Tibial artery (tissue), 4 donors: ENCODE results near the gene SUOX.
"Not testable (repeated sequence)": the region's sequence is repeated elsewhere in the genome, so short reads cannot be mapped to it uniquely, and the experiment has no call there.

Experiments used
- DNase-seq, 2 donors: peaks; one replicate each; pipeline ENCODE4 v3.0.0-alpha.2; 2019
- H3K27ac ChIP-seq, 2 donors: fragments of 200-600 bp; sonication (generic) in 1 of 2; 1 replicate in 1 of 2; 2 replicates in 1 of 2; pipeline ENCODE4 v1.5.1; 2018 to 2019; ENCODE audit warnings: mild to moderate bottlenecking in 1 of 2
- H3K27me3 ChIP-seq, 2 donors: fragments of 200-600 bp; sonication (generic) in 1 of 2; one replicate each; pipeline versions ENCODE4 v1.5.1 to v1.6.0; 2016 to 2019
- H3K36me3 ChIP-seq, 3 donors: fragments of 200-600 bp; sonication (generic) in 2 of 3; one replicate each; pipeline ENCODE4 v1.5.1; 2016 to 2019; ENCODE audit warnings: mild to moderate bottlenecking in 2 of 3
- H3K4me1 ChIP-seq, 4 donors: fragments of 200-600 bp; sonication (generic) in 2 of 4; 1 replicate in 3 of 4; 2 replicates in 1 of 4; pipeline ENCODE4 v1.5.1; 2016 to 2019
- H3K4me3 ChIP-seq, 2 donors: fragments of 200-600 bp; sonication (generic) in 1 of 2; 1 replicate in 1 of 2; 2 replicates in 1 of 2; pipeline ENCODE4 v1.5.1; 2018 to 2019; ENCODE audit warnings: mild to moderate bottlenecking in 2 of 2
- H3K9me3 ChIP-seq, 3 donors: fragments of 200-600 bp; sonication (generic) in 1 of 3; one replicate each; pipeline ENCODE4 v1.5.1; 2016 to 2019
- intact Hi-C: fragments of 100-400 bp; cut with DNase I; formaldehyde crosslinking; loops from one replicate; pipeline ENCODE4 v1.15.0; 2023; ENCODE audit warnings: low total_unique reads
- TF ChIP-seq, protein P1 (sequence below), 2 experiments: fragments of 200-600 bp in 1 of 2; fragments of 450-650 bp in 1 of 2; IDR thresholded peaks; one replicate each; pipeline ENCODE4 v1.5.1; 2017 to 2019; ENCODE audit warnings: antibody characterized with exemption in 2 of 2, mild to moderate bottlenecking in 1 of 2, moderate library complexity in 1 of 2

The SUOX gene

GRCh38 chr12:55985341-55985740, 11.7 kb upstream of the SUOX start:
- peaks cover 37 to 85% (median 73%) of the 10 kb centered on the region in 3 donors for H3K36me3 ChIP-seq
- intact Hi-C loops = no loop called here
- TF ChIP-seq, protein P1, sequence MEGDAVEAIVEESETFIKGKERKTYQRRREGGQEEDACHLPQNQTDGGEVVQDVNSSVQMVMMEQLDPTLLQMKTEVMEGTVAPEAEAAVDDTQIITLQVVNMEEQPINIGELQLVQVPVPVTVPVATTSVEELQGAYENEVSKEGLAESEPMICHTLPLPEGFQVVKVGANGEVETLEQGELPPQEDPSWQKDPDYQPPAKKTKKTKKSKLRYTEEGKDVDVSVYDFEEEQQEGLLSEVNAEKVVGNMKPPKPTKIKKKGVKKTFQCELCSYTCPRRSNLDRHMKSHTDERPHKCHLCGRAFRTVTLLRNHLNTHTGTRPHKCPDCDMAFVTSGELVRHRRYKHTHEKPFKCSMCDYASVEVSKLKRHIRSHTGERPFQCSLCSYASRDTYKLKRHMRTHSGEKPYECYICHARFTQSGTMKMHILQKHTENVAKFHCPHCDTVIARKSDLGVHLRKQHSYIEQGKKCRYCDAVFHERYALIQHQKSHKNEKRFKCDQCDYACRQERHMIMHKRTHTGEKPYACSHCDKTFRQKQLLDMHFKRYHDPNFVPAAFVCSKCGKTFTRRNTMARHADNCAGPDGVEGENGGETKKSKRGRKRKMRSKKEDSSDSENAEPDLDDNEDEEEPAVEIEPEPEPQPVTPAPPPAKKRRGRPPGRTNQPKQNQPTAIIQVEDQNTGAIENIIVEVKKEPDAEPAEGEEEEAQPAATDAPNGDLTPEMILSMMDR (IDR thresholded peaks at IDR 0.05) = no peak

GRCh38 chr12:55985976-55986375, 11.1 kb upstream of the SUOX start:
- H3K9me3 ChIP-seq, H3K4me3 ChIP-seq, DNase-seq, H3K27ac ChIP-seq, H3K4me1 ChIP-seq, H3K27me3 ChIP-seq, intact Hi-C loops: not testable (repeated sequence)
- H3K36me3 ChIP-seq = peaks cover 43 to 85% (median 74%) of the 10 kb centered on the region in 3 donors

More at GRCh38 chr12:55985341-55985740, 11.7 kb upstream of the SUOX start:
- DNase-seq = no peak
- no peaks in the 10 kb centered on the region for H3K27me3 ChIP-seq
- H3K27ac ChIP-seq = no peak overlapping the region
- no peaks in the 10 kb centered on the region for H3K9me3 ChIP-seq
- no peaks in the 10 kb centered on the region for H3K4me1 ChIP-seq
- H3K4me3 ChIP-seq = no peak overlapping the region

GRCh38 chr12:55991110-55991509, 6.0 kb upstream of the SUOX start:
- H3K36me3 ChIP-seq = peaks cover 70 to 91% (median 89%) of the 10 kb centered on the region in 3 donors

GRCh38 chr12:55993230-55993853, 3.7 kb upstream of the SUOX start:
- Histone ChIP-seq H3K27me3 (no peaks in the 10 kb centered on the region), H3K27ac (no peak overlapping the region), H3K9me3 (no peaks in the 10 kb centered on the region), H3K4me1 (peaks cover 0 to 12% (median 9%) of the 10 kb centered on the region in 4 donors), H3K36me3 (peaks cover 50 to 69% (median 67%) of the 10 kb centered on the region in 3 donors), H3K4me3 (no peak overlapping the region)
- TF ChIP-seq, protein P1 (IDR thresholded peaks at IDR 0.05) = no peak
- intact Hi-C loops = loop anchor here (5.0 to 10.0 kb wide), 2 partner anchors 34 to 111 kb away; partner anchors contain the start of gene PA2G4
- no peak for DNase-seq

More at GRCh38 chr12:55991110-55991509, 6.0 kb upstream of the SUOX start:
- no peaks in the 10 kb centered on the region for H3K4me1 ChIP-seq
- H3K27me3 ChIP-seq = no peaks in the 10 kb centered on the region
- H3K4me3 ChIP-seq = no peak overlapping the region
- TF ChIP-seq, protein P1 (IDR thresholded peaks at IDR 0.05) = no peak
- intact Hi-C loops = loop anchor here (5.0 to 10.0 kb wide), 2 partner anchors 36 to 114 kb away; partner anchors contain the start of gene PA2G4
- H3K27ac ChIP-seq = no peak overlapping the region
- no peaks in the 10 kb centered on the region for H3K9me3 ChIP-seq
- DNase-seq = no peak

DNA sequence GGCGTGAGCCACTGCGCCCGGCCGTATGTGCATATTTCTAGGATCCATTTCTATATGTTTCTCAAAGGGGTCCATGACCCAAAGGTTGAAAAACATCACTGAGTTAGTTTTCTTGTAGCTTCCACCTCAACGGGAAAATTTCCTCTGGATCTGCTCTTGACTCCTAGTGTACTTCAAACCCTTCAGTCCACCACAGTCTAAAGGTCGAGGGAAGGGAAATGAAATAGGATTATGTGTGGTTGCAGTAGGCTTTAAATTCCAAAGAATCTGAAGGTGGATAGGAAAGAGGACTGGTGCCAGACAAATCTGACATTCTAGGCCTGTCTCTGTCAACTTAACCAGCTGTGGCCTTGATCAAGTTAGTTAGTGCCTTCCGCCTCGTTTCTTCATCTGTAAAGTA, 1.7 kb upstream of the SUOX start:
- Histone ChIP-seq H3K27me3 (no peaks in the 10 kb centered on the region), H3K9me3 (no peaks in the 10 kb centered on the region), H3K27ac (no peak overlapping the region), H3K4me1 (peaks cover 0 to 14% (median 9%) of the 10 kb centered on the region in 4 donors), H3K4me3 (no peak overlapping the region), H3K36me3 (peaks cover 34 to 60% (median 51%) of the 10 kb centered on the region in 3 donors)
- intact Hi-C loops = loop anchor here (5.0 to 10.0 kb wide), 2 partner anchors 47 to 109 kb away; partner anchors contain the start of genes PA2G4 and RPS26
- no peak for DNase-seq
- TF ChIP-seq, protein P1 (IDR thresholded peaks at IDR 0.05) = no peak

DNA sequence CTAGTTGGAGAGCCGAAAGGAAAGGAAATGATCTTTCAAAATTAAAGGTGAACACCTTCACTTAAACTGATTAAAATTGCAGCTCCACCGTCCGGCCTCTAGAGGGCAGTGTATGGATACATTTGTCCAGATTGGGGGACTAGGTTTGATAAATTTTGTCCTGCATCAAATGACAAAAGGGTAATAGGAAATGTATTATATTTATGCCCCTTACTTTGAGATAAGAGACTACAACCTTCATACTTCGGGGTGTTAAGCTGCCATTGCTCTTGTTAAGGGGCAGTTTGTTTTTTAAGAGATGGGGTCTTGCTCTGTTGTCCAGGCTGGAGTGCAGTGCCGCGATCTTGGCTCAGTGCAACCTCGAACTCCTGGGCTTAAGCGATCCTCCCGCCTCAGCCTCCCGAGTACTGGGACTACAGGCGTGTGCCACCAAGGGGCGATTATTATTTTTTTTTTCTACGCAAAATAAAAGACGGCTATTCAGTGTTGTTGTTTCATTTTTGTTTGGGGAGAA, 818 bp upstream of the SUOX start:
- no peaks in the 10 kb centered on the region for H3K9me3 ChIP-seq
- DNase-seq = peak in 1 of 2 donors; percentile 65
- H3K36me3 ChIP-seq = peaks cover 25 to 55% (median 43%) of the 10 kb centered on the region in 3 donors
- H3K27me3 ChIP-seq = no peaks in the 10 kb centered on the region
- H3K4me3 ChIP-seq = peak overlapping the region; percentile 60 to 63
- H3K4me1 ChIP-seq = peaks cover 0 to 14% (median 9%) of the 10 kb centered on the region in 4 donors
- H3K27ac ChIP-seq = peak overlapping the region; percentile 74 to 80
- intact Hi-C loops = loop anchor here (5.0 to 10.0 kb wide), 2 partner anchors 46 to 109 kb away; partner anchors contain the start of genes PA2G4 and RPS26
- TF ChIP-seq, protein P1 (IDR thresholded peaks at IDR 0.05) = peak; percentile 72 to 86
